ENCODE results near the gene NGLY1. TPM values are rescaled to one million over a fixed set of nuclear protein-coding genes. Genes with fewer than 3 reads are reported as not detected.

The NGLY1 gene
- total and polyA plus RNA-seq, 2 donors (not counting 1 experiment from before 2014, with no cell fraction given), result 11.6 to 34.0 TPM

DNA sequence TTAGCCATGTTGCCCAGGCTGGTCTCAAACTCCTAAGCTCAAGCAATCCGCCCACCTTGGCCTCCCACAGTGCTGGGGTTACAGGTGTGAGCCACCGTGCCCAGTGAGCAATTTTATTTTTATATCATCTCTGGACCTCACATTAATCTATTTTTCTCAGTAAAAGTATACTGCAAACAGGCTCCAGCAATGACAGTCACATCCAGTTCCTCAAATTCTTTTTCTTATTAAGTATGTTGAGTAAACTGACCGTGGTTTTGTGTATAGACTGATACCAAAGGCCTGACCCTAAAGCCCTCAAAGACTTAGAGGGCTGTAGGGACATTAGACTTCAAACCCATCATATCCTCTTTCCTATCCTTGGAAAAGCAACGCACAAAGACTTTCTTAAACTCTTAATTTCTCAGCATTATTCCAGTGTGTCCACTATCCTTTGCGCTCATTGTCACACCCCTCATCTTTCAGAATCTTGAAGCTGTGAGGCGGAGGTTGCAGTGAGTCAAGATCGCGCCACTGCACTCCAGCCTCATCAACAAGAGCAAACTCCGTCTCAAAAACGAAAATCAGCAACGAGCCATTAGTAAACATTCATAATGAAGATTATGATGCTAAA, 2.0 kb downstream of the NGLY1 start:
- H3K4me2 ChIP-seq (ENCODE audit: extremely low read depth, insufficient read depth, low read length), result no peak overlapping the region
- DNase-seq (ENCODE audit: low read depth in 2 of 2), result no peak
- no peaks in the 10 kb centered on the region for H3K36me3 ChIP-seq (ENCODE audit: control insufficient read depth, insufficient read depth, low read length)
- H3K9ac ChIP-seq (ENCODE audit: insufficient read depth, low read length), result no peak overlapping the region
- peaks cover 2% of the 10 kb centered on the region for H3K4me1 ChIP-seq (ENCODE audit: control insufficient read depth, extremely low read depth, insufficient read depth, low read length)
- no peak overlapping the region for H3K27ac ChIP-seq (ENCODE audit: insufficient read depth, low read length)
- no peaks in the 10 kb centered on the region for H4K20me1 ChIP-seq (ENCODE audit: control insufficient read depth, extremely low read depth, insufficient read depth, low read length)
- no peaks in the 10 kb centered on the region for H3K9me3 ChIP-seq (ENCODE audit: control insufficient read depth, insufficient read depth, low read depth, low read length)
- no peaks in the 10 kb centered on the region for H3K27me3 ChIP-seq (ENCODE audit: control insufficient read depth, insufficient read depth, low read length)
- TF ChIP-seq EZH2 (IDR thresholded peaks at IDR 0.05; ENCODE audit: low read length, missing control alignments), result no peak
- TF ChIP-seq, protein P1, sequence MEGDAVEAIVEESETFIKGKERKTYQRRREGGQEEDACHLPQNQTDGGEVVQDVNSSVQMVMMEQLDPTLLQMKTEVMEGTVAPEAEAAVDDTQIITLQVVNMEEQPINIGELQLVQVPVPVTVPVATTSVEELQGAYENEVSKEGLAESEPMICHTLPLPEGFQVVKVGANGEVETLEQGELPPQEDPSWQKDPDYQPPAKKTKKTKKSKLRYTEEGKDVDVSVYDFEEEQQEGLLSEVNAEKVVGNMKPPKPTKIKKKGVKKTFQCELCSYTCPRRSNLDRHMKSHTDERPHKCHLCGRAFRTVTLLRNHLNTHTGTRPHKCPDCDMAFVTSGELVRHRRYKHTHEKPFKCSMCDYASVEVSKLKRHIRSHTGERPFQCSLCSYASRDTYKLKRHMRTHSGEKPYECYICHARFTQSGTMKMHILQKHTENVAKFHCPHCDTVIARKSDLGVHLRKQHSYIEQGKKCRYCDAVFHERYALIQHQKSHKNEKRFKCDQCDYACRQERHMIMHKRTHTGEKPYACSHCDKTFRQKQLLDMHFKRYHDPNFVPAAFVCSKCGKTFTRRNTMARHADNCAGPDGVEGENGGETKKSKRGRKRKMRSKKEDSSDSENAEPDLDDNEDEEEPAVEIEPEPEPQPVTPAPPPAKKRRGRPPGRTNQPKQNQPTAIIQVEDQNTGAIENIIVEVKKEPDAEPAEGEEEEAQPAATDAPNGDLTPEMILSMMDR (conservative IDR thresholded peaks at IDR 0.05 in 1 of 2, IDR thresholded peaks at IDR 0.05 in 1 of 2; ENCODE audit: low read depth in 1 of 2, low read length in 2 of 2), result no peak
- H2AFZ ChIP-seq (ENCODE audit: low read length), result no peak overlapping the region
- peaks cover 21% of the 10 kb centered on the region for H3K79me2 ChIP-seq (ENCODE audit: control insufficient read depth, insufficient read depth, low read length)
- no peak overlapping the region for H3K4me3 ChIP-seq (replicated peaks in 1 of 4; ENCODE audit: control extremely low read depth in 1 of 4, insufficient read depth in 1 of 4, low read depth in 3 of 4, low read length in 4 of 4)

DNA sequence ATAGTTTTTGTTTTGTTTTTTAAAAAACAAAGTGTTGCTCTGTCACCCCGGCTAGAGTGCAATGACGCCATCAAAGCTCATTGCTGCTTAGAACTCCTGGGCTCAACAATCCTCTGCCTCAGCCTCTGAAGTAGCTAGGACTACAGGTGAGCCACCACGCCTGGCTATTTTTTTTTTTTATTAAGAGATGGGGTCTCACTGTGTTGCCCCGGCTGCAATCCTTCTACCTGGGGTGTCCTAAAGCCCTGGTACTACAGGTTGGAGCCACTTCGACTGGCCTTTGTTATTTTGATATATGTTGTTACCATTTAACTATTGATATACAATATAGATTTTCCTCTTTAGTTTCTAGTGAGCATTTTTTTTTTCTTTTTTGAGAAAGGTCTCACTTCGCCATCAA, 2.6 kb downstream of the NGLY1 start:
- TF ChIP-seq, protein P1 (conservative IDR thresholded peaks at IDR 0.05 in 1 of 2, IDR thresholded peaks at IDR 0.05 in 1 of 2; ENCODE audit: low read depth in 1 of 2, low read length in 2 of 2), result no peak
- TF ChIP-seq EZH2 (IDR thresholded peaks at IDR 0.05; ENCODE audit: low read length, missing control alignments), result no peak
- Histone ChIP-seq H4K20me1 (ENCODE audit: control insufficient read depth, extremely low read depth, insufficient read depth, low read length) (no peaks in the 10 kb centered on the region), H2AFZ (ENCODE audit: low read length) (no peak overlapping the region), H3K36me3 (ENCODE audit: control insufficient read depth, insufficient read depth, low read length) (peaks cover 2% of the 10 kb centered on the region), H3K79me2 (ENCODE audit: control insufficient read depth, insufficient read depth, low read length) (peaks cover 21% of the 10 kb centered on the region), H3K4me3 (replicated peaks in 1 of 4; ENCODE audit: control extremely low read depth in 1 of 4, insufficient read depth in 1 of 4, low read depth in 3 of 4, low read length in 4 of 4) (no peak overlapping the region), H3K4me1 (ENCODE audit: control insufficient read depth, extremely low read depth, insufficient read depth, low read length) (peaks cover 2% of the 10 kb centered on the region), H3K4me2 (ENCODE audit: extremely low read depth, insufficient read depth, low read length) (no peak overlapping the region), H3K9ac (ENCODE audit: insufficient read depth, low read length) (no peak overlapping the region), H3K9me3 (ENCODE audit: control insufficient read depth, insufficient read depth, low read depth, low read length) (no peaks in the 10 kb centered on the region), H3K27me3 (ENCODE audit: control insufficient read depth, insufficient read depth, low read length) (no peaks in the 10 kb centered on the region), H3K27ac (ENCODE audit: insufficient read depth, low read length) (no peak overlapping the region)
- no peak for DNase-seq (ENCODE audit: low read depth in 2 of 2)

DNA sequence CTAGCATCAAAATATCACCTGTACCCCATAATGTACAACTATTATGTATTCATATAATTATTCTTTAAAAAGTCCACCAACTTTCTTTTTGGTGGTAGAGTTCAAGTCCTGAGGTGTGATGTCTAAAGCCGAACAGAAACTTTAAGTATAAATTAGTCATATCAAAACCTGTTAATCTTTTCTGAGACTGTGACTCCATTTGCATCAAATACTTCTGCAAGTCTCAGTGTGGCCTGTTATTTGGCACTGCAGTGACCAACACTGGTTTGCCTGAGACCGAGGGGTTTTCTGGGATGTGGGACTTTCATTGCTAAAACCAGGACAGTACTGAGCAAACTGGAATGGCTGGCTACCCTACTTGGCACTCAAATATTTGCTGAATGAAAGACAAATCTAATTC, 7.3 kb downstream of the NGLY1 start:
- Histone ChIP-seq H3K36me3 (ENCODE audit: control insufficient read depth, insufficient read depth, low read length) (peaks cover 2% of the 10 kb centered on the region), H3K9ac (ENCODE audit: insufficient read depth, low read length) (no peak overlapping the region), H4K20me1 (ENCODE audit: control insufficient read depth, extremely low read depth, insufficient read depth, low read length) (no peaks in the 10 kb centered on the region), H3K79me2 (ENCODE audit: control insufficient read depth, insufficient read depth, low read length) (peaks cover 6% of the 10 kb centered on the region), H2AFZ (ENCODE audit: low read length) (no peak overlapping the region), H3K4me2 (ENCODE audit: extremely low read depth, insufficient read depth, low read length) (no peak overlapping the region), H3K27me3 (ENCODE audit: control insufficient read depth, insufficient read depth, low read length) (no peaks in the 10 kb centered on the region), H3K27ac (ENCODE audit: insufficient read depth, low read length) (no peak overlapping the region), H3K4me3 (replicated peaks in 1 of 4; ENCODE audit: control extremely low read depth in 1 of 4, insufficient read depth in 1 of 4, low read depth in 3 of 4, low read length in 4 of 4) (no peak overlapping the region), H3K9me3 (ENCODE audit: control insufficient read depth, insufficient read depth, low read depth, low read length) (no peaks in the 10 kb centered on the region), H3K4me1 (ENCODE audit: control insufficient read depth, extremely low read depth, insufficient read depth, low read length) (no peaks in the 10 kb centered on the region)
- no peak for TF ChIP-seq EZH2 (IDR thresholded peaks at IDR 0.05; ENCODE audit: low read length, missing control alignments)
- TF ChIP-seq, protein P1 (conservative IDR thresholded peaks at IDR 0.05 in 1 of 2, IDR thresholded peaks at IDR 0.05 in 1 of 2; ENCODE audit: low read depth in 1 of 2, low read length in 2 of 2), result no peak
- DNase-seq (ENCODE audit: low read depth in 2 of 2), result no peak

Data from fibroblast of lung (primary cell).